ENCODE measurements around the gene EVI5.

EVI5 gene

DNA sequence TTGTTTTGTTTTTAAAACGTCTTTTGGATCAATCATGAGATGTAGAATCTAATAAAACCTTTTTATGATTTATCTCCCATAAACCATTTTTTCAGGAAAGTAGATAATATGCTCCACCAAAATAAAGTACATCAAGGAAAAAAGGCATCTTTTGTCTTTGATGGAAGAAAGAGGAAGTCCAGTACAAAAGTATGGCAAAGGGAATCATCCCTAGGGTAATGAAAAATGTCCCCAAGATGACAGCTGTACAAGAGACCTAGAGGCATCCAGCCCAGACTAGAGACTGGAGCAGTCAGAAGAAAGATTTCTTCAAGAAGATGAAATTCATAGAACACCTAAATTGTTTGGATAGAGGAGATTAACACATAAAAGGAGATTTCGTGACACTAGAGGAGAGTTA lies 265.9 kb downstream of the EVI5 start:
- no peak for DNase-seq (ENCODE audit: low read depth, low spot score)

DNA sequence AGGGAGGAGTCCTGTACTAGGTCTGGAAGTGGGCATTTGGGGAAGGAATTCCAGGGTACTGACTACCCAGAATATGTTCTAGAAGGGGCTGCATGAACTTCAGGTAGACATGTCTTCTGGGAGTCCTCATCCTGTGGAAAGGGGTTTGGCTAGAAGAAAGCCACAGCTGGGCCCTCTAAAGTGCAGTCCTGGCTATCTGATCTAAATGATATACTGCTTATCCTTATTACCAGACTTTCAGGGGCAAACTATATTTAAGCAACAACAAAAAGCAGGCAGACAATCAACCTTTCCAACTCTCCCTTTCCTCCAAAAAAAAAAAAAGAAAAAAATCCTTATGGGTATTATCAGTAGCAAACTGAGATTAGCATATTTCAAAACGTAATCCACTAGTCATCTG lies 268.3 kb downstream of the EVI5 start:
- DNase-seq (ENCODE audit: low read depth, low spot score) = no peak

DNA sequence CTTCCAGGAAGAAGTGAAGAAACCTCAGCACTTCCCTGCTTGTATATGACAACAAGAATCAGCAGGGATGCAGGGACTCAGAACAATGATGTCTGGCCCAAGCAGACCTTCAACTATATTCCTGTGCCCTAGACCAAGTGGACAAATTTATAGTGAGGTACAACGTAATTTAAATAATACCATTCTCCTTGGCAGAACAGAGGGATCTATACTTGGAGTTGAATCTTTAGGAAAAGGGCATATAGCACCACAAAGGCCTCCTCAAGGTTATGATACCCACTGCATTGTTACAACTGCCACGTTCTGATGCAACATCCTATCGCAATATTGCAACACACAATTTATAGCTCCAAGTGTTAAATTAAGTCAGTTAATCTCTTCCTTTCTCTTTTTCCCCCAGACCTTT lies 269.1 kb downstream of the EVI5 start:
- no peak for DNase-seq (ENCODE audit: low read depth, low spot score)

DNA sequence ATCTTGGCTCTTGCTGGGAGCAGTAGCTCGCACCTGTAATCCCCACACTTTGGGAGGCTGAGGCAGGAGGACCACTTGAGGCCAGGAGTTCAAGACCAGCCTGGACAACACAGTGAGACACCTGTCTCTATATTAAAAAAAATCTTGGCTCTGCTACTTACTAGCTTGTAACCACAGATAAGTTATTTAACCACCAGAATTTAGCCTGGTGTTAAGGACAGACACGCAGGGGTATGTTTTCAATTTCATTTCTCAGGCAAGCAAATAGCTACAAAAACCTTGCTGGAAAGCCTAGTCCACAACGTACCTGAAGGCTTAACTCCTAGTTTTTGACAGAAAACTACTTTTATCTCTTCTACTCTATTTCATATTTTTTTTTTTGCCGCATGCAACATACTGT lies 273.4 kb downstream of the EVI5 start:
- no peak for DNase-seq (ENCODE audit: low read depth, low spot score)

DNA sequence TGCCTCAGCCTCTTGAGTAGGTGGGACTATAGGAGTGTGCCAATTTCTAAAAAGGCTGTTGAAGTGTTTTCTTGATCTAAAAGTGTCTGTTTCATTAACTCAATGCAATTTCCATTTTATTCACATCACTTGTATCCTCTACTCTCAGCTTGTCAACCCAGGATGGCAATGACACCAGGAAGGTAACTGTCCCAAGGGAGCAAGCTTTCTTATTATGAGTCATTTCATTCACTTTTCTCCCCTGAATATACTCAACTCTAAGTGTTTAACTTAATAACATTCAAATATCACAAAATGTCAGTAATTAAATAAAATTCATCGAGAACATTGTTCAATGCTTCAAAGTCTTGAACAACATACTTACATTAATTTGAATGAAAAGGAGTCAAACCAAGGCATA lies 275.3 kb downstream of the EVI5 start:
- DNase-seq (ENCODE audit: low read depth, low spot score) = no peak

DNA sequence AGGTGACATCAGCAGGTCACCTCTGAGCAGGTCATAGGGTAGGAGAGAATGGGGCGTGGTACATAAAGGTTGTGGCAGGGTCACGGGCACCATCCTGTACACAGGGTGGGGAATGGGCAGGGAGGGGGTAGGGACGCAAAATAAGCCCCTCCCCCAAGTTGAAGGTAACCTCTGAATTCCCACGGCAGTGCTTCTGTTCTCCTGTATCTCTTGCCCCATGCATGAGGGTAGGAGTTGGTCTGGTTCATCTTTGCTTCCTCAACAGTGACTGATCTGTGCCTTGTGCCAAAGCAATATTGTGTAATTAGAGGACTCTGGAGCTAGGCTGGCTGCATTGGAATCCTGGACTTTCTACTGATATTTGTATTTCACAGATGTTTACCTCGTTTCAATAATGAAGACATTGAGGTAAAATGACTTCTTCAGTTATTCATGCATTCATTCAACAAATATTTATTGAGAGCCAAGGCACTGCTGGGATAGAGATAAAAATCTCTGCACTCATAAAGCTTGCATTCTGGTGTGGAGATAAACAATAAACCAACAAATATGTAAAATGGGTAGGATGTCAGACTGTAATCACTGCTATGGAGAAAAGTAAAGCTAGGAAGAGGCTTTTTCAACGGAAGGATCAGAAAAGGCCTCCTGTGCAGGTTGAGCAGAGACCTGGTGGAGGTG lies 279.8 kb downstream of the EVI5 start:
- no peak for DNase-seq (ENCODE audit: low read depth, low spot score)

DNA sequence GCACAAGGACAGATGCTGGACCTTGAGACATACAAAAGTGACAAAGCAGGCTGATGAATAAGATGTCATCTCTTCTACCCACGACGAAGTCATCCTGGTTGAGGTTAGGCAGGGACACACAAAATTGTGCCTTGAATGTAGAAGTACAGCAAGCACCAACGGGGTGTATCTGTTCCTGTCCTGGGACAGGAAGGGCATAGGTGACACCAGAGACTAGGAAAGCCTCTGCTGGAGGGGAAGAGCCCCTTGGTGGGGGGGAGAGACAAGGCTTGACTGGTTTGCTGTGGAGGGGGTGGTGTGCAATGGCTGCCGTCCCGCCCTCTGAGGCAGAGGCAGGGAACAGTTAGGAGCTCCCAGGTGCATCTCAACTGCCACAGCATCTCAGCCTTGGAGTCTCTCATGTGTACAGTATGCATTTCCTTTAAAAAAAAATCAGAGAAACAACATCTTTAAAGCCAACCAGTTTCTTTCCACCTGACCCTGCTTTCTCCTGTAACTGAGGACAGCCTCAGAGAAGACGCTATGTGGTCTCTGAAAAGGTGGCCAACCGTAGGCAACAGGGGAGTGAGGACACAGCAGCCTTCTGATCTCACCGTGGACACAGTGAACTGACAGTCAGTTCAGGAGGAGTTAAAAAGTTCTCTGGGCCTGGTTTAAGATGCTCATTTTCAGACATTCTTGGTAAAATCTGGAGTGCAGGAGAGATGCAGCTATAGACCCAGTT lies 280.5 kb downstream of the EVI5 start:
- no peak for DNase-seq (ENCODE audit: low read depth, low spot score)

DNA sequence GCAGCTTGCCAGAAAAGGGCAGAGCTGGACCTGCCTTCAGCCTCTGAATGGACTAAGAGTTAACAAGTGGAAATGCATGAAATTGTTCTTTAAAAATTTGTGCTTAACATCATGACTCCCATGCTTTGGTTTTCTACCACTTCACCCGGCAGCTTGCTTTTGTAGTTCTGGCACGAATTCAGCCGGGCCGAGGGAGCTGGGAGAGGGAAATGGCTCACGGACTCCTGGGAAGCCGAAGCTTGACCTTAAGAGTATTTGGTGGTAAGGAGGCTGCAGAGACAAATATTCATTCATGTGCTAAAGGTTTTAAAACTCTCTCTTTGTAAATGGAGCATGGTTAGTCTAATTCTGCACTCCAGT lies 281.0 kb downstream of the EVI5 start:
- no peak for DNase-seq (ENCODE audit: low read depth, low spot score)

DNA sequence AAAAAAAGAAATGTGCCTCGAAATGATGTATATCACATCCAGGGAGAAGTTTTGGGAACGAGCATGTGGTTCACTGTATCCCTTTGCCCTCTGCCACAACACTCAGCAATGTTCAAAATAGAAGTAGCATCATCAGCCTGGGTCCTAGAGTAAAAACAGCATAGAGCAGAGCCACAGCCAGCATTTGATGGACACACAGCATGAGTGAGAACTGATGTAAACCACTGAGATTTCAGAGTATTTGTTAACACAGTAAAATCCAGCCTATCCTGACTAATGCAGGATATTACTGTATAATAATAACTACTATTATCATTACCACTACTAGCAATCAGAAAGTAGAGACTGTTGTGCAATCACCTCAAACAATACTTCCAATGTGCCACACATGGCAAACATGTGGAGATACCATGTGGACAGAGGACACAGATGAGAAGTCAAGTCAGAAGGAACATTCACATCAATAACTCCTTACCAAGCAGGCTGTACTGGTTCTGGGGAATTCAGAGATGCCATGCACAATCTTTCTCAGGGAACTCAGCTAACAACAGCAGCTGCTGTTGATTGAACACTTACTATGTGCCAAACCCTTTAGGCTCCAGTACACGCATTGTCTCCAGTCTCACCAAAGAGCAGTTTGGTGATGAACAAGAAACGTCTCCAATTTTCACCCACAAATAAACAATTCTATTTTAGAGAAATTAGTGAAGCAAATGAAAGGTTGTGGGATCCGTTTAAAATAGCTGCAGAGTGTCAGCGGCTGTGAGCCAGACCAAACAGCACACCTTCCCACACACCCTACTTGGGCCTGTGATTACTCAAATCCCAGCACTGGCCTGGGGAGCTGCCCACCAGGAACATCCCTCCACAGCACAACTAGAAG lies 281.6 kb downstream of the EVI5 start:
- no peak for DNase-seq (ENCODE audit: low read depth, low spot score)

DNA sequence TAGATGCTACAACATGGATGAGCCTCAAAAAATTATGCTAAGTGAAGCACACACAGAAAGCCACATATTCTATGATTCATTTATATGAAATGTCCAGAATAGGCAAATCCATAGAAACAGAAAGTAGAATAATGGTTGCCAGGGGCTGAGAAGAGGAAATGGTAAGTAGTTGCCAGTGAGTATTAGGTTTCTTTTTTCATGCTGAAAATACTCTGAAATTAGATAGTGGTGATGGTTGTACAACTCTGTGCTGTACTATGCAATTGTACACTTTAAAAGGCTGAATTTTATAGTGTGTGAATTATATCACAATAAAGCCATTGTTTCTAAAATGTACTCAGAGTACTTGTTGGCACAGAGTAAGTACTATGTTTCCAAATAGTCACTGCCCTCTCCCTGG lies 282.7 kb downstream of the EVI5 start:
- no peak for DNase-seq (ENCODE audit: low read depth, low spot score)

DNA sequence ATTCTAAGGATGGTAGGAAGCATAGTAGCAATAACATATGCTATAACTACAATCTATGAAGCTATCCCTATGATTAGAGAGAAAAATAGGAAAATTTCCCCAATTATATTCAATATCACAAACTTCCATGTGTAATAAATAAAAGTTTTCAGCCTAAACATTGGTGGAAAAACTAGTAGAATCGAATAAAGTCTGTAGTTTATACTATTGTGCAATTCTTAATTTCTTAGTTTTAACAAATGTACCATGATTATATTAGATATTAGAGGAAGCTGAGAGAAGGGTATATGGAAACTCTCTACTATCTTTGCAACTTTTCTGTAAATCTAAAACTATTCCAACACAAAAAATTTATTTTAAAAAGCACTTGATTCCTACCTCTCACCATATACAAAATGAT lies 284.4 kb downstream of the EVI5 start:
- DNase-seq (ENCODE audit: low read depth, low spot score) = no peak

DNA sequence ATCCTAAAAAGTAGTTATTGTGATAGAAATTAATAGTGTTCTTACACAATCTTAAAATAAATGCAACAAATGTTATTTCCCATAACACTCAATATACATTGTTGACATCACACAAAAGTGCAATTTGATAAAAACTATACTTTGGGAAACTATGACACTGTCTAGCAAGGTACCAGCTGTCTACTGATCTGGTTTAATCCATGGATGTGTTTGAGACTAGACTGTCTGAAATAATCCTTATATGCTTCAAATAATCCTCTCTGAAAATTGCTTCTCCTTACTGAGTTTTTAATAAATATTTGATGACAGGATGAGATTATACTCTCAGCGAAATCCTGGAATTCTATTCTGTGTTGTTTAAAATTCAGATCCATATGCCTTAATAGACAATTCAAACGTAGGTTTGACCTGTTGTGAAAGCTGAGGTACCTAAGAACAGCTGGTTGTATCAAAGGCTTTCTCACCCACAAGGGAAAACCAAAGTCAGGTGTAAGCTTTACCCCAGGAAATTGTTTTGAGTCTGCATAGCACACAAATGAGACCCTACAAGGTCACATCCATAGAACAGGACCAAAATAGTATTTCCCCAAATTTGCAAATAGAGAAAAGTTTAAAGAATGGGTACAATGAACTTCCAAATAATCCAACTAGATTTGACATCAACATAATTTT lies 289.4 kb downstream of the EVI5 start:
- DNase-seq (ENCODE audit: low read depth, low spot score) = no peak

DNA sequence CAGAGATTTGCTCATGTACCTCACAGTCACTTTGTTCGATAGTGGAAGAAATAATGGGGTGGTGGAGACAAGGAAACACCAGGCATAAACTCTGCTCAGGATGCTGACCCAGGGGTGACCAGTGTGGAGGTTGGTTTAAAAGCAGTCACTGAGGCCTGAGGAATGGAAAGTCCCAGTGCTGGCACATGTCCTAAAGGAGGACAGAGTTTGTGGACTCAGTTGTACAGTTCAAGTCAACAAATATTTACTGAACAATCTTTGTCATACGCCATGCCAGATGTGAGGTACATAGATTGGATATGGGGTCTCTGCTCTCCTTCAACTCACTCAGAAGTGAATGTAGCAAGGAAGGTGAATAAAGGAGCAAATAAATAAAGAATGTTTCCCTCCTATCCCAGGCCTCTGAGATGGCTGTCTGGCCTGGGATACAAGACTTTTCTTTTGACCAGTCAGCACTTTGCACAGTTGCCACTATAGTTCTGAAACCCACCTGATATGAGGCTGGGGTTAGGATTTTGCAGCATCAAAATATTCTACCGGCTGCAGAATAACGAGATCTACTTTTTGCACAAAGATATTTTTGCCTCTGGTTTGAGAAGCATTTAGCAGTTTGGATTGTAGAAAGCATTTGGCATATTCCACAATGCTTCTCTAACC lies 290.3 kb downstream of the EVI5 start:
- no peak for DNase-seq (ENCODE audit: low read depth, low spot score)

DNA sequence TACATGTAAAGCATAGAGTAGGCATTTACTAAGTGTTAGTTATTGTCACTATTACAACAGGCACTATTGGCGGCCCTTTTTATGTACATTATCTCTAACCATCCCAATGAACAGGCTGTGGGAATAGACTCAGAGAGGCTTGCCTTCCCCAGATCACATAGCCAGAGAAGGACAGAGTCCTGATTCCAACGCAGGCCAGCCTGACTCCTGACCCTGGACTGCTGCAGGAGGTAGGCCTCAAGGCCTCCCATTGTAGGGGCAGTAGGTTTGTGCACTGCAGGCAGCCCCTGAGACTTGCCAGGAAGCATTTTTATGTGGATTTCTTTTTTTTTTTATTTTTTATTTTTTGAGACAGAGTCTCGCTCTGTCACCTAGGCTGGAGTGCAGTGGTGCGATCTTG lies 291.8 kb downstream of the EVI5 start:
- DNase-seq (ENCODE audit: low read depth, low spot score) = no peak

DNA sequence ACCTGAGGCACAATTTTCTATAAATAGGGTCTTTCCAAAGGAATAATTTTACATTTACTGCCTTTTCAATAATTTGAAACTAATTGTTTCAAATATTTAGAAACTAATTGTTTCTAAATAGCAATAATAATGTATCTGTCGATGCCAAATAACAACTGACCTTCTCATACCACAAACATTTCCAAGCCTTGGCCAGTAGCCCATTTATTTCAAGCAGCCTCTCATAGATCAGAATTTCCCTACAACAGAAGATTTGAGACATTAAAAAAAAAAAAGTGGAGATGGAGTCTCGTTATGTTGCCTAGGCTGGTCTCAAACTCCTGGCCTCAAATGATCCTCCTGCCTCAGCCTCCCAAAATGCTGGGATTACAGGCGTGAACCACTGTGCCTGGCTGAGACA lies 296.1 kb downstream of the EVI5 start:
- no peak for DNase-seq (ENCODE audit: low read depth, low spot score)

DNA sequence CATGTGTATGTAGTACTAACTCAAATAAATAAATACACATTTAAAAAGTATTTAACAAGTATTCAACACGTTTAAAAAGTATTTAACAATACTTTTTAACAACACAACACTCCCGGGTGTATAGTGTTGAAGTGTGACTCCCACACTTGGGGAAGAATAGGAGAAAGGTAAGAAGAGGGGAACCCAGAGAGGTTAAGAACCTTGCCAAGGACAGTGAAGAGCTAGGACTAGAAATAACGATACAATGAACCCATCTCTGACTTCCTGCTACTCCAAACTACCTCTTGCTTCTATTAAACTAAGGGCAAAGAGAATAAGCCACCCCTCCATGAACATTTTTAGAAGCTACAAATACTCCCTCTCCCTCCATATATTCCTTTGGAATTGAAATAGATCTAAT lies 296.5 kb downstream of the EVI5 start:
- no peak for DNase-seq (ENCODE audit: low read depth, low spot score)

DNA sequence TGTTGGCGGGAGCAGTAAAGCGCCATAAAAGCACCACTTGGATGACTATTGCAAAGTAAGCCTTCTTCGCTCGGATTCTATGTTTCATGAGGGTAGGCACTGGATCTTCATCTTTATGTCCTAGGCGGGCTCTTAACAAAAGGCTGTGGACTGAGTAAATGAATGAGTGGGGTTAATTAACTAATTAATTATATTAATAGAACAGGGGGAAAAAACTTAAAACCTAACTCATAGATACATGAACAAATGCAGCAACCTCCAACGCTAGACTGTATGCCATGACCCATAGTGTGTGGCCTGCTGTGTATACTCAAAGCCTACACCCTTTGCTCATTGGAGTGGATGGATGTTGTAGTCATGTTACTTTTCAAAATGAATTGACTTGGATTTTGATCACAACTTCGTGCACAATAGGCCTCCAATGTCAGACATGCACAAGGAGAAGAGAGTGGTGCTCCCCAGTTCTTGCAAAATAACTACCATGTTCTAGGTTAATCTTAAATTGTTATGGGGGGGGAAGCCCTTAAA lies 297.8 kb downstream of the EVI5 start:
- no peak for DNase-seq (ENCODE audit: low read depth, low spot score)

DNA sequence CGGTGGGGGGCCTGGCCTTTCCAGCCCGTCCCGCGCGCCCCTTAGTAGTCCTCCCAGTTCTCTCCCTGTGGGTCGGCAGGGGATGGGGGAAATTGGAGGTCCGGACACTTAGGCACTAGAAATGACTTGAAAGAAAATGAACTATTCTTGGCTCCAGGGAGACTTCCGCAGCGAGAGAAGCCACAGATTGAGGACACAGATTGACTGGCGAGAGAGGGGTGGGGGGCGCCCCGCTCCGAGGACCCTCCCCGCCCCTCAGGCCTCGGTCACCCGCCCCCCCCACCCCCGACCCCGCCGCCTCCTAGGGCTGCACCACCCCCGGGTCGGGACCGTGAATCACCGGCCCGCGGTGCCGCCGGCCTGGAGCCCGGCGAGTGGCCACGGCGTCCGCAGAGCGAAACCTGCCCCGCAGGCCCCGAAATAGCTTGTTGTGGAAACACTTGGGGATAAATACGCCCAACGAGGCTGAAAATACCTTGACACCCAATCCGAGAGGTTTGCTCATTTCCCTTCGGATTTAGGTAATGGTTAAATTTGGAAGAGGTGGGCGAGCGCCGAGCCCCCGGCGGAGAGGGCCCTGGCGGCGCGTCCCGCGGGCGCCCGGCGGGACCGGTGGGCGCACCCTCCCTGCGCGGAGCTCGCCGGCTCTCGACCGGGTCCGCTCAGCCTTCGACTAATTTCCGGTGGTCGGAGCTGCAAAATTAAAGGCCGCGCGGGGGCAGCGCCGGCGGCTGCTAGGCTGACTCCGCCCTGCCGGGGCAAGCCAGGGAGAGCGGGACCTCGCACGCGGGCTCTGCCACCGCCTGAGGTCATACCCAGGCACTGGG lies 298.4 kb downstream of the EVI5 start, which contains the start of gene GFI1:
Gene GFI1, minus strand, starts transcription at position 675 of the 827 bp plus-strand sequence. CDS start 3,438 bp downstream, outside the sequence.
- DNase-seq (ENCODE audit: low read depth, low spot score) = peak; percentile 55

DNA sequence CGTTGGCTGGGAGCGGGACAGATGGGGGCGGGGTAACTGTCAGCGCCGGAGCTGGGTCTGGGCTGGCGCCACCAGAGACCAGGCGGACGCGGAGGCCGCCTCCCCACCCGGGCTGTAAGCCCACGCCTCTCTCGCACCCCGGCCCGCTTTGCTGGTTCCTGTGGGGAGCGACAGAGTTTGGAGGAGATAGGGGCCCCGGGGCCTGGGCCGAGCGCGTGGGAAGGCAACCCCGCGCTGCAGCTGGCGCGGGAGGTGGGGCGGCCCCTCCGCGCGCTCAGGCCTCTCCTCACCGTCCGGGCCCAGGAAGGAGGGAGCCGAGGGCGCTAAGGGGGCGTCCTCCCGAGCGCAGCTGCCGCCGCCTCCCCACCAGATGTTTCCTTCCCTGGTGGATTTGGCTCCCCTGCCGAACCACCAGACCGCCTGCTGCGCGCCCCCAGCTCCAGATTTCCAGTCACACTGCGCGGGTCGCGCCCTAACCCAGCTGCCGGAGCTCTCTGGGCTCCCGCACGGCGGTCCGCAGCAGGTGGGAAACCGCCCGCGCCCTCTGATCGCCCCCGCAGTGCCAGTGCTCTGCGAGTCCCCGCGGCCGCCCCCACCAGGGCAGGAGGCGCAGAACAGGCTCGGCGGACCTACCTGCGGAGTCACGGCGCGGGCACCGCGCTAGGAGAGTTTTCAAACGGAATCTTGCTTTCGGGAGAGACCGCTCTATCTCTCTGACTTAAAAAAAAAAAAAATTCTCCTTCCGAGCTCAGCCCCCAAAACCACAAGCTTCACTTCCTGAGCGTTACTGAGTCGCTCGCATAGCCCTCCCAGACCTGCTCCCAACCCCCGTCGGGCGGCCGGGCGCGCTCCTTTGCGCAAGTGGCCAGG lies 299.3 kb downstream of the EVI5 start:
- peak; percentile 81 for DNase-seq (ENCODE audit: low read depth, low spot score)
